ENCODE results near the gene MEAF6. TPM values are rescaled to one million over a fixed set of nuclear protein-coding genes. Genes with fewer than 3 reads are reported as not detected.

Gene MEAF6
- total RNA-seq, 1 donor from 2014 or later: 127 TPM

GRCh38 chr1:37453647-37454046, 60.9 kb downstream of the MEAF6 start:
- no peak for DNase-seq (ENCODE audit: low spot score)
- no peak overlapping the region for H3K4me3 Mint-ChIP-seq
- Histone ChIP-seq H3K4me1 (peaks cover 7% of the 10 kb centered on the region), H3K4me2 (no peak overlapping the region), H3K4me3 (no peak overlapping the region), H2AFZ (replicated peaks) (no peak overlapping the region), H3K36me3 (no peaks in the 10 kb centered on the region), H3K27ac (no peak overlapping the region), H3F3A (ENCODE audit: low read depth) (no peaks in the 10 kb centered on the region), H3K79me2 (ENCODE audit: low read depth) (no peaks in the 10 kb centered on the region), H3K9me3 (ENCODE audit: low read depth) (no peaks in the 10 kb centered on the region), H3K27me3 (no peaks in the 10 kb centered on the region), H4K20me1 (ENCODE audit: low read depth) (no peaks in the 10 kb centered on the region), H3K9ac (no peak overlapping the region)
- no peaks in the 10 kb centered on the region for H3K9me3 Mint-ChIP-seq
- no peak for TF ChIP-seq EZH2 (IDR thresholded peaks at IDR 0.05)
- no peaks in the 10 kb centered on the region for H3K4me1 Mint-ChIP-seq
- H3K36me3 Mint-ChIP-seq: no peaks in the 10 kb centered on the region
- H3K27ac Mint-ChIP-seq: no peak overlapping the region
- peaks cover 6% of the 10 kb centered on the region for H3K27me3 Mint-ChIP-seq (ENCODE audit: insufficient read depth, low read depth)

- Histone ChIP-seq H3K4me2 (no peak overlapping the region), H3K4me1 (peaks cover 7% of the 10 kb centered on the region), H3K79me2 (ENCODE audit: low read depth) (no peaks in the 10 kb centered on the region), H4K20me1 (ENCODE audit: low read depth) (no peaks in the 10 kb centered on the region), H3K4me3 (no peak overlapping the region), H2AFZ (replicated peaks) (peak overlapping the region; percentile 77), H3K27me3 (no peaks in the 10 kb centered on the region), H3K9me3 (ENCODE audit: low read depth) (no peaks in the 10 kb centered on the region), H3K36me3 (no peaks in the 10 kb centered on the region), H3K27ac (no peak overlapping the region), H3K9ac (no peak overlapping the region), H3F3A (ENCODE audit: low read depth) (no peaks in the 10 kb centered on the region)
- Mint-ChIP-seq H3K27me3 (ENCODE audit: insufficient read depth, low read depth) (peaks cover 4% of the 10 kb centered on the region), H3K4me1 (no peaks in the 10 kb centered on the region), H3K9me3 (no peaks in the 10 kb centered on the region), H3K27ac (peak overlapping the region; percentile 43), H3K36me3 (no peaks in the 10 kb centered on the region), H3K4me3 (no peak overlapping the region)
- no peak for DNase-seq (ENCODE audit: low spot score)
- TF ChIP-seq CTCF (IDR thresholded peaks at IDR 0.05) (no peak), EZH2 (IDR thresholded peaks at IDR 0.05) (no peak), EZH2phosphoT487 (IDR thresholded peaks at IDR 0.05) (no peak)
These were observed 62.1 kb downstream of the MEAF6 start for GRCh38 chr1:37452416-37452815.

- Histone ChIP-seq H3K4me3 (no peak overlapping the region), H3K9ac (no peak overlapping the region), H2AFZ (replicated peaks) (no peak overlapping the region), H3K27ac (no peak overlapping the region), H3F3A (ENCODE audit: low read depth) (no peaks in the 10 kb centered on the region), H4K20me1 (ENCODE audit: low read depth) (no peaks in the 10 kb centered on the region), H3K4me1 (peaks cover 7% of the 10 kb centered on the region), H3K36me3 (no peaks in the 10 kb centered on the region), H3K27me3 (no peaks in the 10 kb centered on the region), H3K4me2 (no peak overlapping the region), H3K79me2 (ENCODE audit: low read depth) (no peaks in the 10 kb centered on the region), H3K9me3 (ENCODE audit: low read depth) (no peaks in the 10 kb centered on the region)
- H3K4me3 Mint-ChIP-seq: no peak overlapping the region
- H3K9me3 Mint-ChIP-seq: no peaks in the 10 kb centered on the region
- no peaks in the 10 kb centered on the region for H3K4me1 Mint-ChIP-seq
- H3K27me3 Mint-ChIP-seq (ENCODE audit: insufficient read depth, low read depth): peaks cover 7% of the 10 kb centered on the region
- TF ChIP-seq EZH2phosphoT487 (IDR thresholded peaks at IDR 0.05) (no peak), CTCF (IDR thresholded peaks at IDR 0.05) (no peak)
- H3K36me3 Mint-ChIP-seq: no peaks in the 10 kb centered on the region
- DNase-seq (ENCODE audit: low spot score): no peak
- H3K27ac Mint-ChIP-seq: no peak overlapping the region
These were observed 64.6 kb downstream of the MEAF6 start for GRCh38 chr1:37449936-37450335.

GRCh38 chr1:37448691-37449417, 65.7 kb downstream of the MEAF6 start:
- no peak overlapping the region for H3K4me2 ChIP-seq
- H4K20me1 ChIP-seq (ENCODE audit: low read depth): no peaks in the 10 kb centered on the region
- no peak overlapping the region for H3K4me3 Mint-ChIP-seq
- DNase-seq (ENCODE audit: low spot score): no peak
- TF ChIP-seq EZH2 (IDR thresholded peaks at IDR 0.05) (no peak), EZH2phosphoT487 (IDR thresholded peaks at IDR 0.05) (no peak), CTCF (IDR thresholded peaks at IDR 0.05) (no peak)
- H3K9me3 Mint-ChIP-seq: no peaks in the 10 kb centered on the region
- H3K79me2 ChIP-seq (ENCODE audit: low read depth): no peaks in the 10 kb centered on the region
- no peaks in the 10 kb centered on the region for H3K36me3 ChIP-seq
- no peak overlapping the region for H2AFZ ChIP-seq (replicated peaks)
- H3K27ac ChIP-seq: no peak overlapping the region
- H3K4me1 ChIP-seq: peaks cover 7% of the 10 kb centered on the region
- H3K4me3 ChIP-seq: no peak overlapping the region
- no peaks in the 10 kb centered on the region for H3K9me3 ChIP-seq (ENCODE audit: low read depth)
- H3K27ac Mint-ChIP-seq: no peak overlapping the region
- no peaks in the 10 kb centered on the region for H3K36me3 Mint-ChIP-seq
- no peaks in the 10 kb centered on the region for H3K27me3 ChIP-seq
- H3K9ac ChIP-seq: no peak overlapping the region
- no peaks in the 10 kb centered on the region for H3K4me1 Mint-ChIP-seq
- H3F3A ChIP-seq (ENCODE audit: low read depth): no peaks in the 10 kb centered on the region
- peaks cover 6% of the 10 kb centered on the region for H3K27me3 Mint-ChIP-seq (ENCODE audit: insufficient read depth, low read depth)
